C4-2B (cell line): ENCODE measurements around the gene TMEM244.
"Not testable (repeated sequence)": the region's sequence is repeated elsewhere in the genome, so short reads cannot be mapped to it uniquely, and the experiment has no call there.

Experiments
- ZFX ChIP-seq: fragments of 450-650 bp; IDR thresholded peaks from 2 replicates; pipeline ENCODE4 v1.6.1; 2017
- TF ChIP-seq, protein P1 (sequence below): fragments of 450-650 bp; conservative IDR thresholded peaks from 2 replicates; pipeline ENCODE4 v1.5.1; 2017; ENCODE audit warnings: mild to moderate bottlenecking

DNA sequence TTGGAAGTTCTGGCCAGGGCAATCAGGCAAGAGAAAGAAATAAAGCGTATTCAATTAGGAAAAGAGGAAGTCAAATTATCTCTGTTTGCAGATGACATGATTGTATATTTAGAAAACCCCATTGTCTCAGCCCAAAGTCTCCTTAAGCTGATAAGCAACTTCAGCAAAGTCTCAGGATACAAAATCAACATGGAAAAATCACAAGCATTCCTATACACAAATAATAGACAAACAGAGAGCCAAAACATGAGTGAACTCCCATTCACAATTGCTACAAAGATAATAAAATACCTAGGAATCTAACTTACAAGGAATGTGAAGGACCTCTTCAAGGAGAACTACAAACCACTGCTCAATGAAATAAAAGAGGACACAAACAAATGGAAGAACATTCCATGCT lies 21.6 kb downstream of the TMEM244 start:
- TF ChIP-seq, protein P1, sequence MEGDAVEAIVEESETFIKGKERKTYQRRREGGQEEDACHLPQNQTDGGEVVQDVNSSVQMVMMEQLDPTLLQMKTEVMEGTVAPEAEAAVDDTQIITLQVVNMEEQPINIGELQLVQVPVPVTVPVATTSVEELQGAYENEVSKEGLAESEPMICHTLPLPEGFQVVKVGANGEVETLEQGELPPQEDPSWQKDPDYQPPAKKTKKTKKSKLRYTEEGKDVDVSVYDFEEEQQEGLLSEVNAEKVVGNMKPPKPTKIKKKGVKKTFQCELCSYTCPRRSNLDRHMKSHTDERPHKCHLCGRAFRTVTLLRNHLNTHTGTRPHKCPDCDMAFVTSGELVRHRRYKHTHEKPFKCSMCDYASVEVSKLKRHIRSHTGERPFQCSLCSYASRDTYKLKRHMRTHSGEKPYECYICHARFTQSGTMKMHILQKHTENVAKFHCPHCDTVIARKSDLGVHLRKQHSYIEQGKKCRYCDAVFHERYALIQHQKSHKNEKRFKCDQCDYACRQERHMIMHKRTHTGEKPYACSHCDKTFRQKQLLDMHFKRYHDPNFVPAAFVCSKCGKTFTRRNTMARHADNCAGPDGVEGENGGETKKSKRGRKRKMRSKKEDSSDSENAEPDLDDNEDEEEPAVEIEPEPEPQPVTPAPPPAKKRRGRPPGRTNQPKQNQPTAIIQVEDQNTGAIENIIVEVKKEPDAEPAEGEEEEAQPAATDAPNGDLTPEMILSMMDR = not testable (repeated sequence)
- TF ChIP-seq ZFX = not testable (repeated sequence)
